GM18868 (cell line): ENCODE measurements around the gene SEMA3A.

Source experiments
- ATAC-seq: cut with Tn5 transposase; IDR thresholded peaks from one replicate; pipeline ENCODE4 v1.9.1; 2021; ENCODE audit warnings: mild to moderate bottlenecking, moderate library complexity; ENCODE audit not compliant: unreplicated experiment

Gene SEMA3A

GRCh38 chr7:84022684-84023308 is 171.8 kb downstream of the SEMA3A start:
- ATAC-seq: no peak

GRCh38 chr7:84022009-84022408 is 172.6 kb downstream of the SEMA3A start:
- ATAC-seq: no peak

GRCh38 chr7:84021292-84021908 is 173.2 kb downstream of the SEMA3A start:
- ATAC-seq: no peak

GRCh38 chr7:84017651-84018050 is 176.9 kb downstream of the SEMA3A start:
- no peak for ATAC-seq

- peak; percentile 55 for ATAC-seq
Observed at GRCh38 chr7:84013616-84014240, 180.9 kb downstream of the SEMA3A start.

- ATAC-seq: no peak
Observed at GRCh38 chr7:84009782-84010181, 184.8 kb downstream of the SEMA3A start.

GRCh38 chr7:84009051-84009450 is 185.5 kb downstream of the SEMA3A start:
- no peak for ATAC-seq

- no peak for ATAC-seq
Observed at GRCh38 chr7:84003191-84003590, 191.4 kb downstream of the SEMA3A start.

- no peak for ATAC-seq
Observed at GRCh38 chr7:84002348-84002747, 192.2 kb downstream of the SEMA3A start.

- no peak for ATAC-seq
Observed at GRCh38 chr7:83996879-83997278, 197.7 kb downstream of the SEMA3A start.

- no peak for ATAC-seq
Observed at GRCh38 chr7:83987764-83988163, 206.8 kb downstream of the SEMA3A start.

- ATAC-seq: no peak
Observed at GRCh38 chr7:83985821-83986220, 208.8 kb downstream of the SEMA3A start.

GRCh38 chr7:83984591-83984990 is 210.0 kb downstream of the SEMA3A start:
- ATAC-seq: no peak

GRCh38 chr7:83984076-83984475 is 210.5 kb downstream of the SEMA3A start:
- no peak for ATAC-seq

- no peak for ATAC-seq
Observed at GRCh38 chr7:83983606-83984005, 211.0 kb downstream of the SEMA3A start.

- peak; percentile 88 for ATAC-seq
Observed at GRCh38 chr7:83976302-83976701, 218.3 kb downstream of the SEMA3A start.

- no peak for ATAC-seq
Observed at GRCh38 chr7:83970081-83970480, 224.5 kb downstream of the SEMA3A start.

- ATAC-seq: no peak
Observed at GRCh38 chr7:83964318-83964717, 230.3 kb downstream of the SEMA3A start.

- no peak for ATAC-seq
Observed at GRCh38 chr7:83957333-83957732, 237.3 kb downstream of the SEMA3A start.

- no peak for ATAC-seq
Observed at GRCh38 chr7:83956104-83956503, 238.5 kb downstream of the SEMA3A start.

- ATAC-seq: no peak
Observed at GRCh38 chr7:83952236-83952635, 242.4 kb downstream of the SEMA3A start.

- peak; percentile 93 for ATAC-seq
Observed at GRCh38 chr7:83947260-83947659, 247.3 kb downstream of the SEMA3A start.
